GM19468 (cell line): ENCODE data around the gene CEP131.
"Not testable (repeated sequence)": the region's sequence is repeated elsewhere in the genome, so short reads cannot be mapped to it uniquely, and the experiment has no call there.

Source experiments
- ATAC-seq: cut with Tn5 transposase; IDR thresholded peaks from one replicate; pipeline ENCODE4 v1.9.1; 2021; ENCODE audit warnings: mild to moderate bottlenecking, moderate library complexity, moderate number of reproducible peaks; ENCODE audit not compliant: unreplicated experiment; ENCODE audit errors: extremely low read depth

Gene CEP131

GRCh38 chr17:81158688-81159590 lies 63.8 kb downstream of the CEP131 start:
- ATAC-seq, result no peak

- ATAC-seq, result no peak
These were observed 64.7 kb downstream of the CEP131 start for GRCh38 chr17:81157848-81158687.

- ATAC-seq, result no peak
These were observed 65.6 kb downstream of the CEP131 start for GRCh38 chr17:81156866-81157805.

- ATAC-seq, result no peak
These were observed 67.8 kb downstream of the CEP131 start for GRCh38 chr17:81154961-81155360.

GRCh38 chr17:81154016-81154415 lies 68.7 kb downstream of the CEP131 start:
- not testable (repeated sequence) for ATAC-seq

- ATAC-seq, result no peak
These were observed 69.4 kb downstream of the CEP131 start for GRCh38 chr17:81153340-81153803.

GRCh38 chr17:81152288-81152828 lies 70.4 kb downstream of the CEP131 start:
- no peak for ATAC-seq

GRCh38 chr17:81151278-81151677 lies 71.5 kb downstream of the CEP131 start:
- ATAC-seq, result no peak

- no peak for ATAC-seq
These were observed 72.2 kb downstream of the CEP131 start for GRCh38 chr17:81150377-81151077.

GRCh38 chr17:81148986-81149533 lies 73.7 kb downstream of the CEP131 start:
- no peak for ATAC-seq

GRCh38 chr17:81148571-81148970 lies 74.2 kb downstream of the CEP131 start:
- no peak for ATAC-seq

GRCh38 chr17:81147701-81148100 lies 75.1 kb downstream of the CEP131 start:
- ATAC-seq, result no peak

- ATAC-seq, result not testable (repeated sequence)
These were observed 76.6 kb downstream of the CEP131 start for GRCh38 chr17:81146208-81146607.

- no peak for ATAC-seq
These were observed 78.4 kb downstream of the CEP131 start for GRCh38 chr17:81144423-81144781.

GRCh38 chr17:81143717-81144422 lies 78.9 kb downstream of the CEP131 start:
- ATAC-seq, result no peak

- no peak for ATAC-seq
These were observed 79.6 kb downstream of the CEP131 start for GRCh38 chr17:81143200-81143527.

- no peak for ATAC-seq
These were observed 80.2 kb downstream of the CEP131 start for GRCh38 chr17:81142301-81143199.
